AG09309 (cell line): ENCODE measurements around the gene MDM2.

Source experiments
- DNase-seq: peaks from one replicate; pipeline ENCODE4 v3.0.0-alpha.2; 2010; ENCODE audit warnings: low read depth
- H3K4me3 ChIP-seq: 2 replicates; pipeline ENCODE4 v1.5.1; 2011; ENCODE audit warnings: mild to moderate bottlenecking, low read depth, low read length, moderate library complexity; ENCODE audit not compliant: control insufficient read depth
- TF ChIP-seq, protein P1 (sequence below): IDR thresholded peaks from 2 replicates; pipeline ENCODE4 v1.5.1; 2011; ENCODE audit warnings: mild to moderate bottlenecking, low read depth, low read length, inconsistent platforms; ENCODE audit not compliant: insufficient read depth, control insufficient read depth; ENCODE audit errors: missing control alignments

MDM2 gene

DNA sequence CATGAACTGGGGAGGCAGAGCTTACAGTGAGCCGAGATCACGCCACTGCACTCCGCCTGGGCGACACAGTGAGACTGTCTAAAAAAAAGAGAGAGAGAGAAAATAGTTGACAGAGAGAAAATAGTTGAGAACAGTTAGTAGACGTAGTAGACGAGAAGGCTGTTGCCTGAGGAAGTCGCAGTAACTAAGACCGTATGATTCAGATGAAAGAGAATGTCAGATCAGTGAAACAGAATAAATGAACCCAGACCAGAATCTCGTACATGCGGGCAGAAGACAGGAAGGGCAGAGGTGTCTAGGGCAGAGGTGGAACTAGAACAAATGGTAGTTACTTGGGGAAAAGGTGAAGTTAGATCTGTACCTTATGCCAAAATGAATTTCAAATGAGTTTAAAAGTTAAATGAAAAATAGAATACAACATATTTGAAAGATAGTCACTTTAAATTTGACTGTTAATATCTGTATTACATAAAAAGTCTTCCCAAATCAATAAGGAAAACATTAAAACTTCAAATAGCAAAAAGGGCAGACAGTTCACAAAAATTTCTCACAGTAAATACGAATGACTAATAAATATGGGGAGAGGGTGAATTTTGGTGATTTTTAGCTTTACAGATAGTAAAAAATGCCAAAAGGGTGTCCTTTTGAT, 17.7 kb downstream of the MDM2 start:
- no peak overlapping the region for H3K4me3 ChIP-seq
- no peak for DNase-seq
- TF ChIP-seq, protein P1, sequence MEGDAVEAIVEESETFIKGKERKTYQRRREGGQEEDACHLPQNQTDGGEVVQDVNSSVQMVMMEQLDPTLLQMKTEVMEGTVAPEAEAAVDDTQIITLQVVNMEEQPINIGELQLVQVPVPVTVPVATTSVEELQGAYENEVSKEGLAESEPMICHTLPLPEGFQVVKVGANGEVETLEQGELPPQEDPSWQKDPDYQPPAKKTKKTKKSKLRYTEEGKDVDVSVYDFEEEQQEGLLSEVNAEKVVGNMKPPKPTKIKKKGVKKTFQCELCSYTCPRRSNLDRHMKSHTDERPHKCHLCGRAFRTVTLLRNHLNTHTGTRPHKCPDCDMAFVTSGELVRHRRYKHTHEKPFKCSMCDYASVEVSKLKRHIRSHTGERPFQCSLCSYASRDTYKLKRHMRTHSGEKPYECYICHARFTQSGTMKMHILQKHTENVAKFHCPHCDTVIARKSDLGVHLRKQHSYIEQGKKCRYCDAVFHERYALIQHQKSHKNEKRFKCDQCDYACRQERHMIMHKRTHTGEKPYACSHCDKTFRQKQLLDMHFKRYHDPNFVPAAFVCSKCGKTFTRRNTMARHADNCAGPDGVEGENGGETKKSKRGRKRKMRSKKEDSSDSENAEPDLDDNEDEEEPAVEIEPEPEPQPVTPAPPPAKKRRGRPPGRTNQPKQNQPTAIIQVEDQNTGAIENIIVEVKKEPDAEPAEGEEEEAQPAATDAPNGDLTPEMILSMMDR = no peak

DNA sequence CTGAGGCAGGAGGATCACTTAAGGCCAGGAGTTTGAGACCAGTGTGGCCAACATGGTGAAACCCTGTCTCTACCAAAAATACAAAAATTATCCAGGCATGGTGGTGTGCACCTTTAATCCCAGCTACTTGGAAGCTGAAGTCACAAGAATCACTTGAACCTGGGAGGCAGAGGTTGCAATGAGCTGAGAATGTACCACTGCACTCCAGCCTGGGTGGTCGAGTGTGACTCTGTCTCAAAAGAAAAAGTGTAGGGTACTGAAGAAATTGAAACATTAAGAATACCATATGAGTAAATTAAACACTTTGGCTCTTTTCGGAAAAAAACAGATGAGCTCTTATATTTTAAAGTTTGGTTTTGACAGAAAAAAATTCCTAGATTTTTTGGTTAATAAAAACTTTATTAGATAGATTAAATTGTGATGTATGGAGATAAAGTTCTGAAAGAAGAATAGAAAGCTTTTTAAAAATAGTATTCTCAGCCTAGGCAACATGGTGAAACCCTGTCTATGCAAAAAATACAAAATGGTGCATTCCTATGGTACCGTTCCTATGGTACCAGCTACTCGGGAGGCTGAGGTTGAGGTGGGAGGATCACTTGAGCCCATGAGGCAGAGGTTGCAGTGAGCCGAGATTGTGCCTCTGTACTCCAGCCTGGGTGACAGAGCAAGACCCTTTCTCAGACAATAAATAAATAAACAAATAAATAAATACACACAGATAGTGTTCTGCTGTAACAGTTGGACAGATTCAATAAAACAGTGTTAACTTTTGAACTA, 20.1 kb downstream of the MDM2 start:
- TF ChIP-seq, protein P1 = no peak
- H3K4me3 ChIP-seq = no peak overlapping the region
- DNase-seq = no peak

DNA sequence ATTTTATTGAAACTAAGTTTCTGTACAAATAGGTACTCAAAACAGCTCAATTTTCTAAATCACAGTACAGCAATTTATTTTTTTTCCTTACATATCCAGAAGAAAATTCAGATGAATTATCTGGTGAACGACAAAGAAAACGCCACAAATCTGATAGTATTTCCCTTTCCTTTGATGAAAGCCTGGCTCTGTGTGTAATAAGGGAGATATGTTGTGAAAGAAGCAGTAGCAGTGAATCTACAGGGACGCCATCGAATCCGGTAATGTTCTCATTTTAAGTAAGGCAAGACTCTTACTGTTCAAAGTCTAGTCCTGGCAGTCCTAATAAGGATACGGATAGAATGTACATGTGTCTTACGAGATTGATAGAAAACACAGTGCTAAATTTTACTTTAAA, 20.7 kb downstream of the MDM2 start:
- H3K4me3 ChIP-seq = no peak overlapping the region
- TF ChIP-seq, protein P1 = no peak
- DNase-seq = no peak

DNA sequence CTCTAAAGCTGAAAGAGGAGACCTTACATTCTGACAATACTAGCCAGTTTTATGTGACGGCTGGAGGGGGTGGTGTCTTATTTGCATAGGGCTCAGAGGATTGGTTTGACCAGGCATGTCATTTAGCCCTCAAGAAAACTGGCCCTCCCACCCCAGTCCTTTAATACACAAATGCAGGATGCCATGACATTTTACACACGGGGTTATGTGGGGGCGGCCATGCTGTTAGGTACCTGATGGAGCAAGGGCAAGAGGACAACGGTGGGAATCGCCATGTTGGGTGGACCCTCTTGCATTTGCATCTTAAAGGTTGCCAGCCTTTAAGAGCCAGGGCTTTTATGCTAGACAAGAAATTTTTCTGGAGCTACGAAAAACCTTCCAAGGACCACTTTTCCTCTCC, 23.3 kb downstream of the MDM2 start:
- H3K4me3 ChIP-seq = no peak overlapping the region
- DNase-seq = no peak
- TF ChIP-seq, protein P1 = no peak

DNA sequence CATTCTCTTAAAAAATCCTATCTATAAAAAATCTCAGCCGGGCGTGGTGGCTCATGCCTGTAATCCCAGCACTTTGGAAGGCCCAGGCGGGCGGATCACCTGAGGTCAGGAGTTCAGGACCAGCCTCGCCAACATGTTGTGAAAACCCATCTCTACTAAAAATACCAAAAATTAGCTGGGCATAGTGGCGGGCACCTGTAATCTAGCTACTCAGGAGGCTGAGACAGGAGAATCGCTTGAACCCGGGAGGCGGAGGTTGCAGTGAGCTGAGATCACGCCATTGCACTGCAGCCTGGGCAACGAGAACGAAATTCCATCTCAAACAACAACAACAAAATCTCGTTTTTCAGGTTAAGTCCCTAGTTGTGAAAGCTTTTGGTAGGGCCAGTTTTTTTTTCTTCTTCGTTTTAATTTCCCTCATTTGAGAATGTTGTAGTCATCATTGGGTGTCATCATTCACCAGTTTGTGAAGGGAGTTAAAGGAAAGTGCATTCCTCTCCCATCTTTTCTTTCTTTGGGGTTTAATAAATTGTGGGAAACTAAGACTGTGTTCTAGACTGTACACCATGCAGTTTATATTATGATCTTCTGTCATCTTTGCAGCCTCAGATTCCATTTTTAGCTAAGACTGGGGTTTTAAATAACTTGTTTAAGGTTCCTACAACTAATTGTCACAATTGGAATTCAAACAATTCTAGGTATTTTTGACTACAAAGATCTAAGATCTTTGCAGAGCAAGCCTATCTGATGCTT, 23.9 kb downstream of the MDM2 start:
- DNase-seq = no peak
- TF ChIP-seq, protein P1 = no peak
- no peak overlapping the region for H3K4me3 ChIP-seq

DNA sequence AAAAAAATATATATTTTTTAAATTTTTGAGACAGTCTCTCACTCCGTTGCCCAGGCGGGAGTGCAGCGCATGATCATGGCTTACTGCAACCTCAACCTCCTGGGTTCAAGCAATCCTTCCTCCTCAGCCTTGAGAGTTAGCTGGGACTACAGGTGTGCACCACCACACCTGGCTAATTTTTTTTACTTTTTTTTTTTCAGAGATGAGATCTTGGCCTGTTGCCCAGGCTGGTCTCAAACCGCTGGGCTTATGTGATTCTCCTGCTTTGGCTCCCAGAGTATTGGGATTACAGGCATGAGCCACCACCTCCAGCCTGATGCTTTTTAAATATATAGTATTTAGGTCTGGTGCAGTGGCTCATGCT, 24.5 kb downstream of the MDM2 start:
- H3K4me3 ChIP-seq = no peak overlapping the region
- DNase-seq = no peak
- TF ChIP-seq, protein P1 = no peak
